Hematopoietic multipotent progenitor cell treated with erythropoietin and hydrocortisone succinate and interleukin-3 and kit ligand, for 17 days (in vitro differentiated cells): ENCODE results near the gene DMAC2.
A peak's percentile ranks its signal among the peaks of the same experiment; 100 is the strongest.
"Not testable (repeated sequence)": the region's sequence is repeated elsewhere in the genome, so short reads cannot be mapped to it uniquely, and the experiment has no call there.

Experiments used
- DNase-seq: peaks from one replicate; pipeline ENCODE4 v3.0.0-alpha.2; 2015; ENCODE audit warnings: low spot score

The DMAC2 gene

DNA sequence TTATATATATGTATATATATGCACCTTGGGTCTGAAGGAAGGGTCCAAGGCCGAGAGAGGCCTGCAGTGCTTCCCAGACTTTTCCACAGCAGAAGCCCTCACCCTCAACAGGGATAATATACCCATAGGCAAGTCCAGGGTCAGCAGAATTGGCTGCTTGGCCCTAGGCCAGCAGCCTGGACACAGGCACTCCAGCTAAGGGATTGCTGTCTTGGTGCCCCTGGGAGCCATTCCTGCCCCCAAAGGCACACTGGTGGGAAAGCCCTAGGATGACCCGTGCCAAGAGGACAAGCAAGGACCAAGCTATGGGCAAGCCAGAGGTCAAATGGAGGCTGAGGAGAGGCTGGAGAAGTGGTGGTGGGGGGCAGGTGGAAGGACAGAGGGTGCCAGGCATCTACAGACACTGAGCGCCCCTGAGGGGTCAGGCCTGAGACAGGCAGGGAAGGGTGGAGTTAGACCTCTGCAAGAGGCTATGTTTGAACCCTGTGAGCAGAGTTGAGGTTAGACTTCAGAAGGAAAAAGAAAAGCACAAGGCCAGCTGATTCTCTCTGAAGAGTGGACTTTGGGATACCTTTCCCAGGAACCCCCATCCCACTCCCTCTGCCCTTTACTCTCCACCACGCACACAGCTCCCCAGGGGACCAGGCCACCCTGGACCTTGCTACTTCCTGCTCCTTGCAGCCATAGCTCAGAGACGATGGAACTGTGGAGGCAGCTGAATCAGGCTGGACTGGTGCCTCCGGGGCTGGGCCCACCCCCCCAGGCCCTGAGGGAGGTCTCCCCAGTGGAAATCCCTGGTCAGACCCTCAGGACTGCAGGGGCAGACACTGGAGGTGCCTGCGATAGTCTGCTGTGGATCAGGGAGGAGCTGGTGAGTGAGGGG is 3.0 kb upstream of the DMAC2 start, which contains the start of gene ERICH4:
Gene ERICH4, plus strand, starts transcription at position 684 of the 883 bp plus-strand sequence. Its CDS starts 14 bp downstream, at position 698.
- no peak for DNase-seq

DNA sequence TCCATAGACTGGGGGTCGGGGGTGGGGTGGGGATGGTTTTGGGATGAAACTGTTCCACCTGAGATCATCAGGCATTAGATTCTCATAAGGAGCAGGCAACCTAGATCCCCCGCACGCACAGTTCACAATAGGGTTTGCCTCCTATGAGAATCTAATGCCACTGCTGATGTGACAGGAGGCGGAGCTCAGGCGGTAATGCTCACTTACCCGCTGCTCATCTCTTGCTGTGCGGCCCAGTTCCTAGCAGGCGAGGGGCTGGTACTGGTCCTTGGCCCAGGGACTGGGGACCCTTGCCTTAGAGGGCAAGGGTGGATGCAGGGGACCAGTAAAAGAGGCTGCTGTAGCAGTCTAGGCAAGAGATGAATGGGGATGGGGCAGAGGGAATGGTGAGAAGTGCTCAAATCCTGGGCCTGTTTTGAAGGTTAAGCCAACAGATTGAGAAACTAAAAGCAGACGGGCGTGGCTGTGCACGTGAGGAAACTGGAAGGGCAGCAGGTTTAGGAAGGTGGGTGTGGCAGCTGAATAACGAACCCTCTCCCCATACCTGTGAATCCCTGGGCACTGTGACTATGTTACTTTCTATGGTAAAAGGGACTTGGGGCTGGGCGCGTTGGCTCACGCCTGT is 1.7 kb upstream of the DMAC2 start:
- no peak for DNase-seq

DNA sequence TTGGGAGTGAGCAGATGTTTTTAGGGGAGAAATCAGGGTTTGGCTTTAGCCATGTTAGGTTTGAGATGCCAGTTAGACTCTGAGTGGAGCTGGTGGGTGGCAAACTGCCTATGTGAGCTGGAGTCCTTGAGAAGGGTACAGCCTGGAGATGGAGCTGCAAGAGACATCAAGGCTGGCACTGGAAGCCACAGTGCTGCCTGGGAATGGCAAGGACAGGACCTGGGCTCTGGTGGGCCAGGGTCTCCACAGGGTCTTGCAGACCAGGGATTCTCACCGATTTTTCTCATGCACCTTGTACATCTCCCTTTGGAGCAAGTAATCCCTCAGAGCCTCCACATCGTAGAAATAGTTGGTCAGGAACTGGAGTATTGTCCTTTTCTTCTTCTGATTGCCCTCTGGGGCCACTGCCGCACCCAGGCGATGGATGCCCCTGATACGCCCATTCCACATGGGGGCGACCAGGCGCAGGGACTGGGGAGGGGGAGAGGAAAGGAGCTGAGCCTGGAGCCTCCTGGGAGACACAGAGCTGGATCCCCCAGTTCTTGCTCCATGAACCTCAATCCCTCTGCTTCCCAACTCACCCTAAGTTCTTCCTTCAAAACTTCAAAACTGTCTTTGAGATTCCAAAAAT is 1.7 kb downstream of the DMAC2 start:
- DNase-seq = no peak

GRCh38 chr19:41436674-41436951 is 3.1 kb downstream of the DMAC2 start:
- no peak for DNase-seq

DNA sequence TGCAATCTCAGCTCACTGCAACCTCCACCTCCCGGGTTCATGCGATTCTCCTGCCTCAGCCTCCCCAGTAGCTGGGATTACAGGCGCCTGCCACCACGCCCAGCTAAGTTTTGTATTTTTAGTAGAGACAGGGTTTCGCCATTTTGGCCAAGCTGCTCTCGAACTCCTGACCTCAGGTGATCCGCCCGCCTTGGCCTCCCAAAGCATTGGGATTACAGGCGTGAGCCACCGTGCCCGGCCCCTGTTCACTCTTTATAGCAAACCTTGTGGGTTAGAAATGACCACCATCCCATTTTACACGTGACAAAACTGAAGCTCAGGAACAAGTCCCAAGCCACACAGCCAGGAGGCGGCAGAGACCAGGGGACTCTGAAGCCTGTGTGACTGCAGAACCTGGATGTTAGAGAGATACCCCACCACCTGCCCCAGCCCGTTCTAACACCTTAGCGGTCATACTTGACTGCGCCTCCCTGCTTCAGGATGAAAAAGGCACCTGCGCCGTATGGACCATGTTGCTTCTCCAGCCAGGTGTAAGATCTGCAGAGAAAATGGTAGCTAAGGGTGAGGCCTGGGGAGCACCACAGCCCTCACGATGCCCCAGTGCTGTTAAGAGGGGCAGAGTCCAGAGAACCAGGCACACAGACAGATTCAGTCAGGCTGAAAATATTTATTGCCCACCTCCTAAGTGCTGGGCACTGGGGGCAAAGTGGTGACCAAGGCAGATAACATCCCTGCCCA is 3.6 kb downstream of the DMAC2 start:
- DNase-seq = no peak

DNA sequence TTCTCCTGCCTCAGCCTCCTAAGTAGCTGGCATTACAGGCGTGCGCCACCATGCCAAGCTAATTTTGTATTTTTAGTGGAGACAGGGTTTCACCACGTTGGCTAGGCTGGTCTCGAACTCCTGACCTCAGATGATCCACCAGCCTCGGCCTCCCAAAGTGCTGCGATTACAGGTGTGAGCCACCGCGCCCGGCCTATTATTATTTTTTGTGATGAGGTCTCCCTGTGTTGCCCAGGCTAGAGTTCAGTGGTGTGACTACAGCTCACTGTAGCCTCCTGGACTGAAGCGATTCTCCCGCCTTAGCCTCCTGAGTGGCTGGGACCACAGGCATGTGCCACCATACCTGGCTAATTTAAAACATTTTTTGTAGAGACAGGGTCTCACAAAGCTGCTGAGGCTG is 4.3 kb downstream of the DMAC2 start:
- DNase-seq = not testable (repeated sequence)

DNA sequence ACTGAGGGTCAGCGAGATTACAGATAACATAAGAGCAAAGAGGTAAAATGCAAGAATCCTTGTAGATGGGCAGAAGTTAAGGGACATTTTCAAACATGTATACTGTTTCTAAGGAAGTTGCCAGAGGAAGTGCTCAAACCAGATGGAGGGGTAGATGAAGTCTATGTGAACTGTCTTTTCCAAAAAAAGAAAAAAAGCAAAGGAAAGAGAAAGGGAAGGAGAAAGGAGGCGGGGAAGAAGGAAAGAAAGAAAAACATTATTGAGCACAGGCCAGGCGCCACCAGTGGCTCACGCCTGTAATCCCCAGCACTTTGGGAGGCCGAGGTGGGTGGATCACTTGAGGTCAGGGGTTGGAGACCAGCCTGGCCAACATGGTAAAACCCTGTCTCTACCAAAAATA is 5.3 kb downstream of the DMAC2 start:
- no peak for DNase-seq

- DNase-seq = no peak
These were observed 6.5 kb downstream of the DMAC2 start for GRCh38 chr19:41433171-41433570.

DNA sequence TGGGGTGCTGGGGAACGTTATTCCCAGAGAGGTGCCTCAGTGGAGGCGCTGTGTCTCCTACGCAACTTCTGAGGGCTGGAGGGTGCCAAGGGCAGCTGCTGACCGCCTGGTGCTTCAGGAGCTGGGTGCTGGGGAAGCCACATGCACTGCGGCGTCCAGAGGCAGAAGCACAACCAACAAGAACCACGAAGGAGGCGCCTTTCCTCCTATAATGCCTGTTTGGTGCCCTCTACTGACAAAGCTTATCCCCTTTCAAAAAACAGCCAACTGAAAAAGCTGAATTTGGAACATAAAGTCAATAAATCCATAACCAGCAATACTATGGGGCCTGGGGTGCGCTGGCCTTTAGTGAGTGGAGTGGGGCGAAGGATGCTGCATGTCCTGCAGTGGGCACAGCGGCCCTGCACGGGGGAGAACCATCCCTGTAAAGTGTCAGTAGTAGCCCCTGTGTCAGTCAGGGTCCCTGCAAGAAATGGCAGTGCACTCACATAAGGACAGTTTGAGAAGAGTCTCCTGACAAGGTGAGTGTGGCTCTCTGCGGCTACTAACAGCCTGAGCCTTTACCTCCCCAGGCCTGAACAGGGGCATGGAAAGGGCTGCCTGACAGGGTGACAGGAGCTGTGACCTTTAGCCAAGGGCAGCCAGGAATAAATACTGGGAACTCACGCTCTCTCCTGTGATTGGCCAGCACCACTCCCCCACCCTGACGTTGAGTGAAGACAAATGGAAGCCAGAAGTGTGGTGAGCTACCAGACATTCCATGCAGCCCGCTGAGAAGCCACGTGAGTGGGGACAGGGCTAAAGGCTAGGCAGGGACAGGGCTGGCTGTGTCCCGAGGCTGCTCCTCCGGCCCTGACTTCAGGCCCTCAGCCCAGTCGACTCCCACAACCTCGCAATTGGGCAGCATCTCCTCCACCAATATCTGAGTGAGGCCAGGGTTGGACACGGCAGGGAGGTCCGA is 8.0 kb downstream of the DMAC2 start:
- no peak for DNase-seq

DNA sequence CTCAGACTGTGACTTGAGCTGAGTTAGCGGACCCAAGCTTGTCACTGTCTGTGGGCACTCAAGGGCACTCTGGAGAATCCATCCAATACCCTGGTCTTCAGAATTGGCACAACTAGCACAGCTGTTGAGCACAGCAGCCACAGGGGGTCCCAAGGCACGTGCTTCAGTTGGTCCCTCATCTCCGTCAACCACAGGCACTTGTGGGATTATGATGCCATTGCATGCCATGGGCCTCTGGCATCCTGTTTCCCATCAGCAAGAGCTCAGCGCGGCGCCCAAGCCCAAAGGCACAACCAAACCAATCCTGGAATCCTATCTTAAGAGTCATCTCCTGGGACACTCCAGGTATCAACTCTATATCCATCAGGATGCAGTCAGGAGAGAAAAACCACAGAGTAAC is 8.8 kb downstream of the DMAC2 start:
- no peak for DNase-seq

DNA sequence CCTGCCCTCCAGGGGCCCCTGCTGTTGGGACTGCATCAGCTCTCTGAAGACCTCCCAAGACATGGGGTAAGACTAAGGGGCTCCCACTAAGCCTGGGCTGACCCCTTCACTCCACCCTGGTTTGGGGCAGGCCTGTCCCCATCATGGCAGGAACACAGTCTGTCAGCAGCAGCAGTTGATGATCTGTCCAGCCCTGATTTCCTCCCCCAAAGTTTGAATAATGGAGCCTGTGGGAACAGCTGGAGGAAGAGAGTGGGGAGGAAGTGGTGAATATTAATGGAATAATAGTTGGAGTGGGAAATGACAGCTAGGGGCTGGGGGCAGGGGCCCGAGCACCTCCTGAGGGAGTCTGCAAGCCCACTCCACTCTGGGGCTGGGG is 11.2 kb downstream of the DMAC2 start:
- no peak for DNase-seq

DNA sequence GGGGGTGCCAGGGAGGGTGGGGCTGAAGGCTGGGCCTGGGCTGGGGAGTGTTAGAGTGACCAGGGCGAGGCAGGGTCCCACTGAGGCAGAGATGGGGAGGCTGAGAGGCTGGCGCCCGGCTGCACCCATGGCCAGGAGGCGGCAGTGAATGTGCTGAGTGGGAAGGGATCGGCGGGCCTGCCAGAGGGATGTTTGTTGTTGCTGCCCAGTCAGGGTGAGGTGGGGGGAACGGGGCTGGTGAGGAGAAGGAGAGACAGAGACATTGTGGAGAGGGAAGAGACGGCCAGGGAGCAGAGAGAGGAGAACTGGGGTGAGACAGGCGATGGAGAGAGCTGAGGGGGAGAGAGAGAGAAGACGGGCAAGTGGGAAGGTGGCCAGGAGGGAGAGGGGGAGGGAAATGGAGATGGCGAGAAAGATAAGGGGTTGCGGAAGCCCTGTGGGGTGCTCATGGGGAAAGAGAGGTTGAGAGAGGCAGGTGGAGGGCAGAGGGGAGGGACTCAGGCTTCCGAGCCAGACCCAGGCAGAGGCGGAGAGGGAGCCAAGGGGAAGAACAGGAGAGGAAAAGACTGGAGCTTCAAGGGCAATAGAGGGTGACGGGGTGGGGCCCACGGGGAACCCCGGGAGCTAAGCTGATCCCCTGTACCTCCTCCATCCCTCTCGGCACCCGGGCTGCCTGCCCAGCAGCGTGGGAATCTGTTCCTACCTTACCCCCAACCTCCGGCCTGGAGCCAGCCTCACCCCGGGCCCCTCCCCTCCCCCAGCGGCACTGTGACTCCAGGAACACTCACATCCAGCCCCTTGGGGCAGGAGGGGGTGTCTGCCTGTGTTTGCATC is 11.8 kb downstream of the DMAC2 start:
- peak; percentile 63 for DNase-seq

DNA sequence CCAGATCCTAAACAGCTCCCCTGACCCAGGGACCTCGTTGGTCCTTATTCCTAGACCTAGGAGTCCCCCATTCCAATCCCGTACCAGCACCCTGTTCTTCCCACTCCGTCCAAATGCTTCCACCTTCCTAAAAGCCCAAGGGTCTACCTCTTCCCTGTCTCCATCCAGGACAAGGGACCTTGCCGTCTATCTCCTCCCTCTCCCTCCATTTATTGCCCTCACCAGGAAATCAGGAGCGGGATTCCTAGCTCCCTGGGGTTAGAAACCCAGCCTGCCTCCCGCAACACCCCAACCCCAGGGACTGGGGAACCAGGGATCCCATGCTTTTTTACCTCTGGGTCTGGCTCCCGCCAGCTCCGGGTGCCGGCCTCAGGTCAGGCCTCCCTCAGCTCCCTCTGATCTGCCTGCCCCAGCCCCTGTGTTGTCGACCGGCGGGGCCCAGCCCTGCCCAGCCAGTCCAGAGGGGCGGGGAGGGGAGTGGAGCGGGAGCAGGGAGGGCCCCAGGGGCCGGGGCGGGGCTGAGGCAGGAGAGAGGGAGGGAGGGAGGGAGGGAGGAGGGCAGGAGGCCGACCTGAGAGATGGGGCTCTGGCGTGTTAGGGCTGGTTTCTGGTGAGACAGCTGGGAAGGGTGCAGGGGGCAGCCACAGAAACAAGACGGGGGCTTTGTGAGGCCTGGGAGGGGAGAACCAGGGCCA is 12.6 kb downstream of the DMAC2 start, which contains the start of gene B3GNT8:
Gene B3GNT8, minus strand, starts transcription at position 423 of the 695 bp plus-strand sequence. CDS start 596 bp downstream, outside the sequence.
- DNase-seq = peak; percentile 76

GRCh38 chr19:41426116-41426841 is 13.4 kb downstream of the DMAC2 start:
- no peak for DNase-seq

GRCh38 chr19:41425174-41426115 is 14.3 kb downstream of the DMAC2 start:
- no peak for DNase-seq

GRCh38 chr19:41424335-41425173 is 15.2 kb downstream of the DMAC2 start:
- no peak for DNase-seq

DNA sequence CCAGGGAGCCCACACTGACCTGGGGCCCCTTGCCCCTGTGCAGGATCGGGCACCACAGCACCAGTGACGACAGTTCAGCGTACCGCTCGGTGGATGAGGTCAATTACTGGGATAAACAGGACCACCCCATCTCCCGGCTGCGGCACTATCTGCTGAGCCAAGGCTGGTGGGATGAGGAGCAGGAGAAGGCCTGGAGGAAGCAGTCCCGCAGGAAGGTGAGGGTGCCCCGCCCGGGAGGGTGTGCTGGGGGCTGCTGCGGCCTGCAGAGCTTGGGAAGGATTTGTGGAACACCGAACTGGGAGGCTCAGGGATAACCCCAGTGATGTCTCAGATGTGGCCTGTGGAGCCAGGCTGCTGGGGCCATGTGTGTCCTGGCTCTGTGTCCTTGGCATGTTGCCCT is 16.8 kb downstream of the DMAC2 start:
- no peak for DNase-seq
